Hypothalamus (tissue), 51 donors: ENCODE results near the gene SERGEF.

Source experiments
- DNase-seq, 51 donors: peaks; one replicate each; lab custom pipeline; 2025; lab: John Stamatoyannopoulos, UW

The SERGEF gene

DNA sequence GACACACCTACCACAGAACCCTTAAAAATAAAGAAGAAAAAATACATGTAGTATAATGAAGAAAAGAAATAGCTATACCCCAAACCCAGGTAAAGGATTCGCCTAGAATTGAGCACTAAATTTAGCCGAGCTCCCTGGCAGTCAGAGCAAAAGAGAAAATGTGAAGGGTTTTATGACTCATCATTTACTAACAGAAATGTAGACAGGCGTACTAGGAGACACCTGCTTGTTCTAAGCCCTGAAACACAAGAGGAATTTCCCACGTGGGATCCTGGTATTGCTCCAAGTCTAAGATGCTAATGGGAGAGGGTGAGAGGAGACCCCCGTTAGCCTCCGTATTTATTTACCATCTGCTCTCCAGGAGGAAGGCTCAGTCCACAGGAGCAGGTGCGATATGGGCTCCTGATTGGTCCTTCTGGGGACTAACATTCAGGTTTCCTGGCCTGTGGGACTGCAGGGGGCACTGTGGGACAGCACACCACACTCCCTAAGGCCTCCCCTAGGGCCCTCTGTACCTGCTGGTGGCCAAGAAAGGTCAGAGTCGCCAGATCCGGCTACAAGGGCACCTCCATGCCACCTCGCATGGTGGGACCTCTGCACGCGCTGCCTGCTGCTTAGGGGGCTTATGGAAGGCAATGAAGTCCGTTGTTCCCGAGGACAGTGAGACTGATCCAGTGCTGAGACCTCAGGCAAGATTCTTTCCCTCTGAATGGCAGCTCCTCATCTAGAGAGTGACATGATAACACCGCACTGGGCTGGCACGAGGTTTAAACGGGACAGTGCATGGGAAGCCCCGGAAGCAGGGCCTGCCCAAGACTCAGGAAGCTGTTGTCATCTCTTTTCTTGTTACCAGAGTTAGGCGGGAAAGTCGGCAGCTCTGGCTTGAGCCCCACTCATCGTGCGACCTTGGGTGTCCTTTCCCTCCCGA, 252.5 kb downstream of the SERGEF start:
- peak in 16 of 51 donors; percentile 3 to 48 (median 27) for DNase-seq

DNA sequence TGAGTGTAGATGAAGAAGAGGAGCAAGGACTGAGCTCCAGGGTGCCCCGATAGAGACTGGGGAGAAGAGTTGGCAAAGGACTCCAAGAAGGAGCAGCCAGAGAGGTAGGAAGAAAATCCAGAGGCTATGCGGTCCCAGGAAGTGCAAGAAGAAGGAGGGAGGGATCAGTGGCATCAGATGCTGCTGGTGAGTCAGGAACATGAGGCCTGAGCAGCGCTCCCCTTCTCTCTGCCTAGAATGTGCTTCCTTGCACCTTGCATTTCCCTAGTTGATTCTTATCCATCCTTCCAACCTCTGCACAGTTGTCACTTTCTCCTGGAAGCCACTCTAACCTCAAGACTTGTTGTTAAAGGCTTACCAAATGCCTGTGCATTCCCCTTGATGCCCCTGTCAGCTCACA, 257.0 kb downstream of the SERGEF start:
- DNase-seq = no peak

- no peak for DNase-seq
Measured at GRCh38 chr11:17753641-17754040, 259.2 kb downstream of the SERGEF start.

DNA sequence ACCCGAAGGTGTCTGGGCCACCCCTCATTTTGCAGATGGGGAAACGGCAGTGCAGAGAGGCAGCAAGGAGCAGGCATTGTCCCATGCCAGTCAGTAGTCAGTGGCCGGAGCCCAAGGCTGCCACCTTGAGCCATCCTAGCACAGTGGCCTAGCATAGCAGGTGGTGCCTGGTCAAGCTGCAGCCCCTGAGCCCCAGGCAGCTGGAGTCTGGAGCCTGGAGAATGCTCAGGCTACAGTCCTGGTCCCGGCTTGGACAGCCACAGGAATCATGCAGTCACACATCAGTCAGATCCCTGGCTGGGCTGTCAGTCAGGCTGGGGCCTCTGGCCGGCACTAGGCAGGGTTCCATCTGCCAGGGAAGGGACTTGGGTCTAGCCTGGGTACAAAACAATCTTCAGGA, 259.7 kb downstream of the SERGEF start:
- no peak for DNase-seq

DNA sequence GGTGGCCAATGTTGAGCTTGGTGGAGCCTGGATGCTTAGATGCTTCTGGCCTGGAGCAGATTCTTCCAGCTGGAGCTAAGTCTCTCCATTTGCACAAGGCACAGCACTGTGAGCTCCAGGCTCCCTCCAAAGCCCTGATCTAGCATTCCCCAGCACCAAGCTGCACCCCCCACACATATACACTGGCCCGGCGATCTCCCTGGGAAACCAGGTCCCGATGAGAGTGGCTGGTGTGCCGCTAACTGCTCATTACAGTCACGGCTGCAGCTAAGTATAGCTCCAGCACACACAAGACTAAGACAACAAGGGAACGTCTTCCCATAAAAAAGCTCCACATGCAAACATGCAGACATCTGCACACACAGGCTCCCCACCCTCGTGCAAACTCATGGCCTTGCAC, 260.7 kb downstream of the SERGEF start:
- peak in 5 of 51 donors; percentile 22 to 47 (median 28) for DNase-seq

DNA sequence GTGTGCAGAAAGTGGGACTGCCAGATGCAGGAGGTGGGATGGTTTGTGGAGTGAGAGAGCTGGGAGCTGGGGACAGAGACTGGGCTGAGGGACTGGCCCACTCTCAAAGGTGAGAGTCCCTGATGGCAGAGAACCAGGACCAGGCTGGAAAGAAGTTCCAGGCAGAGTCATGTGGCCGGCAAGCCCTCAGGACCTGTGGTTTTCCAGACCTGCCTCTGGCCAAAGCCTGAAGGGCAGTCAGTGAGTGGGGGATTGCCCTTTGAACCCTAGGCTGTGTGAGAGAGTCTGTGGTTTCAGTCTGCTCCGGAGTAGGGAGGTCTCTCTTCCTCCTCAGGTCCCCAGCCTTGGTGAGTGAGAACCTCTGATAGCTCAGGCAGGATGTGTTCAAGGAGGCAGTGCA, 261.3 kb downstream of the SERGEF start:
- DNase-seq = no peak

DNA sequence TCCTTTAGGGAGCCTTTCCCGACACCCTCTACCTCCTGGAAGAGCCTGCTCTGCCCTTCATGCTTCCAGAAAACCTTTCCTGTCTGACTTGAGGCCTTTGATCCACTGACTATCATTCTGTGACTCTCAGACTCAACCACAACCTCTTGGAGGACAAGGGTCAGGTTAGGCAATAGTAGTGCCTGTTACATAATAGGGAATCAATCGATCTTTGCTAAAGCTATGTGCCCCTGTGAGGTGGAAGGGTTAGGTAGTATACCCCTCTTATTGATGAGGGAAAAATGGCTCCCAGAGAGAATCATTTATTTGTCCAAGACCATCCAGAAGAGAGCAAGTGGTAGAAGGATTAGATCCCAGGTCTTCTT, 262.1 kb downstream of the SERGEF start:
- no peak for DNase-seq

DNA sequence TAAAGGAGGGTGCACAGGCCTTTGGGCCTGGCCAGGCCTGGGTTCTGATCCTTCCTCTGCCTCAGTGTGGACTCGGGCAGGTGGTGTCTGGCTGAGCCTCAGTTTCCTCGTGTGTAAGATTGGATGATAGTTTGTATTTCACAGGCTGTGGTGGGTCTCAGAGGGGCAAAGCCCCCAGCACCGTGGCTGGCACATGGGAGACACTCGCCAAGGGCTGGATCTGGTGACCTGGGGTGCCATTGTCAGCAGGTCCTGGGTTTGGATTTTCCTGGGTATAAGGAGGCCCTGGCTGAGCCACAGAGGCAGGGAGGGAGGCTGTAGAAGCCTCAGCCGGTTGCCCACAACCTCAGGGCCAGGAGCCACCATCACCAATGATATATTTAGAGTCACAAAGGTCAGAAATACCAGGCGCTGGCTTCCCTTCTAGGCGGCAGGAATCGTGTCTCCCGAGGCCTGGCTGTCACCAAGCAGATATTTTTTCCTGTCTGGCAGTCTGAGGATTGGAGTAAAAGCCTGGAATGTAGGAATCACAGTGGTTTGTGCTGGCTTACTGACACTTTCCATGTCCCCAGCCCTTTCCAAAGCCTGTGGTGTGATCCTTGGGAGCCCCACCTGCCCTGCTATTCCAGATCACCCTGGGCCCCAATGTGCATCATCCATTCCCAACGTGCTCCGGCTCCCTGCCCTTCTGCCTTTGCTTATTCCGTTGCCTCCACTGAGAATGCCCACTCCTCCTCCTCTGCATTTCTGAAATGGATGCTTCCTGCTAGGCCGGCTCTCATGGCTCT, 262.6 kb downstream of the SERGEF start:
- peak in 1 of 51 donors; percentile 7 for DNase-seq

DNA sequence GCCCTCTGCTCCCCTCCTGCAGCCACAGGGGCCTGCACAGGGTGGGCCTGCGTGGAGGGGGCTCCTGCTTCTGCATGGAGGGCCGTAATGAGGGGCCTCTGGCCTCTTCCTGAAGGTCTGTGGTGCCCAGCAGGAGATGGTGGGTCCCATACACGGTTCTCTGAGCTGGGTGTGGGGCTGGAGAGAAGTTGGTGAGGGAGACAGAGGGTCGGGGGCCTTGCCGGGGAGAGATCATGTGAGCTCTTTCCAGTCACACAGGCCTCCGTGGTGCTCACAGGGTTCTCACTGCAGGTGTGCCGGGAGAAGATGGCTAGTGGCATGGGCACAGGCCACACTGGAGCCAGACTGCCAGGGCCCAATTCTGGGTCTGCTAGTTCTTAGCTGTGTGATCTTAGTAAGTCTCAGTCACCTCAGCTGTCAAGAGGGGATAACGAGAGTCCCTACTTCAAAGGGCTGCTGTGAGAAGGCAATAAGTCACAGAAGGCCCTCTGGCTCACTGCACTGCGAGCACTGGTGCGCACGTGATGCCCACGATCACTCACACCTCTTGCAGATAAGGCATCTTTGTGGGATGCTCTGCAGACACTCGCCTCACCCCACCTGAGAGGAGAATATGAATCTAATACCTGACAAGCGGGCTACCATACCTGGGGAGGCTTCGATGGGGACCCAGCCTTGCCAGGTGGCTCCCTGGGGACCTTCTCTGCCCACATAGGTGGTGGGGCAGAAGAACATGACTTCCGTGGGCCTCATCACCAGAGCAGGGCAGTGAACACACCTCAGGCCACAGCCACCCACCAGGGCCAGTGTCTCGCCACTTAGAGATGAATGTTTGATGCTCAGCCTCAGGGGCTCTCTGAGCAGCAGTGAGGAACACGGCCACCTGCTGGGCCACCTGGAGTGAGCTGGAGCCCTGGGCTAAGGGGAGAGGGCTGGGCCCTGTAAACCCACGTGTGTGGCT, 263.8 kb downstream of the SERGEF start:
- no peak for DNase-seq

DNA sequence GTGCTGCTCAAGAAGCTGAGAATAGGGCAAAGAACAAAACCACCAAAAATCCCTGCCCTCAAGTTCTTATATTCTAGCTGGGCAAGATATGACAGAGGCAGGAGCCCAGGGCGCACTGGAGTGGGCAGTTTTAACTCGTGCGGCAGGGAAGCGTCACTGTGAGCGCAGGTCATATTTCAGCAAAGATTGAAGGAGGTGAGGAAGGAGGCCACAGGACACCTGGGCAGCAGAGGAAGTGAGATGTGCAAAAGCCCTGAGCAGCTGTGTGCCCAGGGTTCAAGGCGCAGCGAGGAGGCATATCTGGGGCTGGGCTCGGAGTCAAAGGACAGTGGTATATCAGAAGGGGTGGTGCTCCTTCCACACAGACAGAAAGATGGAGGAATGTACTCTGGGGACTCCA, 264.8 kb downstream of the SERGEF start:
- DNase-seq = no peak

- no peak for DNase-seq
Measured at GRCh38 chr11:17747131-17747955, 265.5 kb downstream of the SERGEF start.

DNA sequence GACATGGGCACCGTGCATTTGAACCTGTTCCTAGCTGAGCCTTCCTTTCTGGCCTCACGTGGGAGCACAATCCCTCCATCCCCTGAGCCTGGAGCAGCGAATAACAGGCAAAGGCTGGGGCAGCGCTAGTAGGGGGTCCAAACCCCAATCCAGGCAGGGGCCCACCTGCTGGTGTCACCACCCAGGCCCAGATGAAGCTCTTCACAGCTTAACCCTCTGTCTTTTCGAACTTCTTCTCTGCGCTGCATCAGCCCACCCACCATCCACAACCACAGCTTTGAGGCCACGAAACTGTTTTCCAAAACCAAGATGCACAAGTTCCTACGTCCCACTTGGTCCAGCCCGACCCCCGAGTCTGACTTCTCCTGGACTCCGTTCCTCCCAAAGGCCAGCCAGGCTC, 266.8 kb downstream of the SERGEF start:
- no peak for DNase-seq

- DNase-seq = no peak
Measured at GRCh38 chr11:17745023-17745772, 267.6 kb downstream of the SERGEF start.

DNA sequence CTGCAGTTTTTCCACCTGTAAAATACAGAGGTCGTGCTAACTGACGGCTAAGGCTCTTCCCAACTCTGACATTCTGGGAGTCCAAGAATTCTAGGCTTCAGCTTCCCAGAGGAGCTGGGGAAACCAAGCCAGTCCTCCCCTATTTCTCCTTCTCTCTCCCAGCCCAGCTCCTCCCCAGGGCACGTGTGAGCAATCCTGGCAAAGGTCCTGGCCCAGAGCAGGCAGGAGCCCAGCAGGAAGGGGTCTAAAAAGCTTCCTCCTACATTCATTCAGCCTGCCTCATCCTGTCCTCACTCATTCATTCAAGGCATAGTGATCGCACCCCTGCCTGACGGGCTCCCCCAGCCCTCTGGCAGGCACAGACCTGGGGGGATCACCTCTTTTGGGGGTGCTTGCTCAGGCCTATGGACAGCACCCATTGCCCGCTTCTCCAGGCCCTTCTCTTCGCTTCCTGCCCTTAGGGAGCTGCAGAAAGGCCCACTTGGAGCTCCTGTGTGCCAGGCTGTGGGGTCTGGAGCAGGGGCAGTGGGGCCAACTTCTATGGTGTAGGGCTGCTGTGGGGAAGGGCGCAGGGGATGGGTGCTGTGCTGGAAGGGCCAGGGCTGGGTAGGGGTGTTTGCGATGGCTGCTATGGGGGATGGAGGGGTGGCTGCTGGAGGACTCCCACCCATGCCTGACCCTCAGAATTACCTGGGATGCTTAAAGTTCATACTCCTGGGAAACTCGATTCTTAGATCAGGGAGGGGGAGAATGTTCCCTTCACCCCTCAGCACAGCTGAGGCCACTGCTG, 268.5 kb downstream of the SERGEF start:
- no peak for DNase-seq

DNA sequence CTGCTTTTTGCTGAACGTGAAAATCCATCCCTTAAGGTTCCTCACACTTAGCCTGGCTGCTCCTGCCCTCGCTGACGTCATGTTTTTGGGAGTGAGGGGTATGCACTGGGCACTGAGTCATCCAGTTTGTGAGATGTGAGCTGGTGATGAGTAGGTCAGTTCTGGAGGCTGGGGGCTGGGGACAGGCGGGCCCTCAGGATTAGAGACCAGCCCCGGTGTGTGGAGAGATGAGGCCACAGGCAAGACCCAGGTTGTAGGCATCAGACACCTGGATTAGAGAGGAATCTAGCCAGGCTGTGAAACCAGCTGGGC, 269.1 kb downstream of the SERGEF start:
- peak in 1 of 51 donors; percentile 51 for DNase-seq

DNA sequence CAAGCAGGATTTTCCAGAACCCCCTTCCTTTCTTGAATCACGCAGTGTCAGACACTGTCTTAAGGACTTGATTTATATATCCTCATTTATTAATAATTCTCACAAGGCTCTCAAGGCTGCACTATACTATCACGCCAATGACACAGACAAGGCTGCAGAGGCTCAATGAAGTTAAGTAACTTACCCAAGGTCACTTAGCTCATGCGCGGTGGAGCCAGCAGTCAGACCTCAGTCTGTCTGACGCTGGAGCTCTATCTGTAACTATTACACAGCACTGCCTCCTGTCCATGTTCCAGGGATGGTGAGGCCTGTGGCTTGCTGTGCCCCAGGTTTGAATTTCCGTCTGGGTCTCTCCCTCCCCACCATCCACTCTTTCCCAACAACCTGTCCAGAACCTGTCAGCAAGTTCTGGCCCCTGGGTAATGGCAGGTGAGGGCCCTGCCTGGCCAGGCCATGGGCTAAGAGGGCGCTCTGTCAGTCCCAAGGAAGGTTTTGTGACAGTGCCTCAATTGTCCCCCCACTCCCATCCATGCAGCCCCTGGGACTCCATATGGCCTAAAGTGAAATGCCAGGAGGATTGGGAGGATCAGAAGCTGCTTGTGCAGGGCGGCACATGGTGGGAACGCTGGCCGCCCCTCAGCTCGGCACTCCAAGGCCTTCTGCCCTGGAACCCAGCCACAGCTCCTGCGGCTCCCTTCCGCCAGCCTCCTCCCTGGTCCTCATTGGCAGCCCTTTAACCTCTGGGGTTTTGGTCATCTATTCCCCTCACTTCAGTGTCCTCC, 269.6 kb downstream of the SERGEF start:
- DNase-seq = no peak

DNA sequence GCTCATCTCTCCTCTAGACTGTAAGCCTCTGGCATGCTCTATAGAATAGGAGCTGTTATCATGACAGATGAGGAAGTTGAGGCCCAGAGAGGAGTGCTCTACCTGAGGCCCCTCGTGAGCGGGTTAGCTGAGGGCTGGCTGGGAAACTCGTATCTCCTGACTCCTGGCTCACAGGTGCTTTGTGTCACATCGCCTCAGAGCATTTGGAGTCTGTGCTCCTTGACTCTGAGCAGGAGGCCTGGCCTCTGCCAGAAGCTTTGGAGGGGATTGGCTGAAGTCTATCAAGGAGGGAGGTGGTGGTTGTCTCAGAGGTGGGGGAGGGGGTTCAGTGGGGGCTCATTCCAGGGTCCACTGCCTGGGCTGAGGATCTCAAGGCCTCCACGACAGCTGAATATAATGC, 270.8 kb downstream of the SERGEF start:
- no peak for DNase-seq

GRCh38 chr11:17741487-17741886, 271.4 kb downstream of the SERGEF start:
- no peak for DNase-seq
